ENCODE data around the gene CYTH3.

CYTH3 gene

GRCh38 chr7:6139189-6139996 lies 133.0 kb downstream of the CYTH3 start:
- Histone ChIP-seq H3K4me3 (no peak overlapping the region), H3K27ac (no peak overlapping the region)

- no peak overlapping the region for H3K27ac ChIP-seq
- H3K4me3 ChIP-seq, result no peak overlapping the region
These were observed 135.9 kb downstream of the CYTH3 start for GRCh38 chr7:6136475-6136874.

GRCh38 chr7:6133249-6133648 lies 139.2 kb downstream of the CYTH3 start:
- Histone ChIP-seq H3K27ac (no peak overlapping the region), H3K4me3 (no peak overlapping the region)

GRCh38 chr7:6130007-6130587 lies 142.3 kb downstream of the CYTH3 start:
- Histone ChIP-seq H3K4me3 (no peak overlapping the region), H3K27ac (peak overlapping the region in 1 of 21 experiments; percentile 21)

- H3K4me3 ChIP-seq, result no peak overlapping the region
- H3K27ac ChIP-seq, result no peak overlapping the region
These were observed 144.2 kb downstream of the CYTH3 start for GRCh38 chr7:6128205-6128604.

- H3K4me3 ChIP-seq, result no peak overlapping the region
- H3K27ac ChIP-seq, result no peak overlapping the region
These were observed 145.3 kb downstream of the CYTH3 start for GRCh38 chr7:6127110-6127490.

- no peak overlapping the region for H3K27ac ChIP-seq
- H3K4me3 ChIP-seq, result no peak overlapping the region
These were observed 148.6 kb downstream of the CYTH3 start for GRCh38 chr7:6123843-6124242.

GRCh38 chr7:6121141-6121540 lies 151.3 kb downstream of the CYTH3 start:
- Histone ChIP-seq H3K27ac (no peak overlapping the region), H3K4me3 (no peak overlapping the region)

- Histone ChIP-seq H3K4me3 (no peak overlapping the region), H3K27ac (no peak overlapping the region)
These were observed 154.9 kb downstream of the CYTH3 start for GRCh38 chr7:6117533-6117932.

GRCh38 chr7:6116211-6116610 lies 156.2 kb downstream of the CYTH3 start:
- H3K27ac ChIP-seq, result no peak overlapping the region
- H3K4me3 ChIP-seq, result no peak overlapping the region
